Jurkat, Clone E6-1 (cell line): ENCODE data around the gene TRIM44.
"Not testable (repeated sequence)": the region's sequence is repeated elsewhere in the genome, so short reads cannot be mapped to it uniquely, and the experiment has no call there.

Source experiments
- DNase-seq: peaks from one replicate; pipeline ENCODE4 v3.0.0-alpha.2; 2011; ENCODE audit warnings: low read depth, low spot score
- H3K4me3 ChIP-seq: 2 replicates; pipeline ENCODE4 v1.5.1; 2011; ENCODE audit warnings: mild to moderate bottlenecking, low read length, control low read depth, moderate library complexity

TRIM44 gene

GRCh38 chr11:35709376-35709775 is 46.8 kb downstream of the TRIM44 start:
- no peak overlapping the region for H3K4me3 ChIP-seq
- no peak for DNase-seq

- H3K4me3 ChIP-seq, result no peak overlapping the region
- no peak for DNase-seq
Measured at GRCh38 chr11:35711173-35711910, 48.8 kb downstream of the TRIM44 start.

DNA sequence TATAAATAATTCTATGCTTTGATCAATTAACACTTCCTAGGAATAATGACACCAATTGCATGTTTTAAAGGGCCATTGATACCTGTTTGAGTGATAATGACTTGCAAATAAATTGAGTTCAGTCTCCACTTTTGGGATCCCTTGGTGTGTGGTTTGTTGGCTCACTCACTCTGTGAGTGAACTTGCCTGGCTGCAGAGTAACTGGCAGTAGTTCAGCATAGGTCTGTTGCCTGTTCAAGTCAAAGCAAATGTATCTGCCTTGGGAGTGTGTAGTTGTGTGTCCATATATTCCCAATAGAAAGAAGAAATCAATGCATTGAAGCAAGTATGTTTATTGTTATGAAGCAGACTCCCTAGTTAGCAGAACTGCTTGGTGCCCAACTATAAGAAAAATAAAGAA is 49.3 kb downstream of the TRIM44 start:
- no peak overlapping the region for H3K4me3 ChIP-seq
- no peak for DNase-seq

DNA sequence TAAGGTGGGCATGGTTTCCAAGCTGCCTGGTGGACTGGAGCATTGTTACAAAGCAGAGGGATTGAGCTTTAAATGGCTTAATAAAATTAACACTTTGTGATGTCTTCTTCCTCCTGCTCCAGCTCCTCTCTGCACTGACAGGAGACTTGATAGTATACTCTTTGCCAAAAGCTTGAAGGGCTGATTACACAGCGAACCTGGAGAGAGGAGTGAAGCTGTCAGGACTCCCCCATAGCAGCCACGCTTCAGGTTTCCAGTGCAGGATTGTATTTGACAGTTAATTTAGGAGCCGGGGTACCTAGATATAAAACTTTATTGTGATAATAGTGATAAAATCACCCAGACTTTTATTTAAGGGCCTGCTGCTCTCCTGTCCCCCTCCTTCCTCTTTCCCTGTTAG is 50.0 kb downstream of the TRIM44 start:
- no peak for DNase-seq

GRCh38 chr11:35714882-35715627 is 52.5 kb downstream of the TRIM44 start:
- DNase-seq, result no peak
- no peak overlapping the region for H3K4me3 ChIP-seq

More for the DNA sequence above, 50.0 kb downstream of the TRIM44 start:
- no peak overlapping the region for H3K4me3 ChIP-seq

- DNase-seq, H3K4me3 ChIP-seq: not testable (repeated sequence)
Measured at GRCh38 chr11:35715677-35716076, 53.1 kb downstream of the TRIM44 start.

GRCh38 chr11:35717043-35717442 is 54.5 kb downstream of the TRIM44 start:
- H3K4me3 ChIP-seq, result no peak overlapping the region
- DNase-seq, result no peak

GRCh38 chr11:35717520-35717919 is 54.9 kb downstream of the TRIM44 start:
- no peak for DNase-seq

DNA sequence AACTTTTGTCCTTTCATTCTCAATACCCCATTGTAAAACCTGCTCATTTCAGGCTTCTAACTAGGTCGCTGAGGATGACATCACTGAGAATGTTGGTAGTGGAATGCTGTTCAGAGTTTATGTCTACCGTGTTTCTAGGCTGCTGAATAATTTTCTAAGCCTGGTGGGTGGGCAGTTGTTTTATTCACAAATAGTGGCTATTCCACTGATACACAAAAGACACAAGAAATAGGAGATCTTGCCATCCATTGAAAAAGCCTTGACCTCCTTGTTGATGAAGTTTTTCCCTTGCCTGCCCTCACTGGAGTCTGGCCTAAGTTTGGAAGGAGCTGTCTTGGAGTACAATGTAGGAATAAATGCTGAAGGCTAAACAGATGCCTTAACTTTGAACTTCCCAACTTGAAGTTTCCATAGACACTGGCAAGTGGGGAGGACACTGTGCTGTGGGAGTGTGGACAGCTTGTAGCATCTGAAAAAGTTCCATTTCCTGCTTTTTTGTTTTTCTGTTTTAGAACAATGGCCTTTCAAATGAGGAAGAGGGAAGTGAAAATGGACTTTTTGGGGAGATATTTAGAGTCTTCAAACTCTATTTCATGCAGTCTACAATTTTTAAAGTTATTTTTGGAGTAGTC is 59.2 kb downstream of the TRIM44 start:
- no peak for DNase-seq
- H3K4me3 ChIP-seq, result no peak overlapping the region

More at GRCh38 chr11:35717520-35717919, 54.9 kb downstream of the TRIM44 start:
- H3K4me3 ChIP-seq, result no peak overlapping the region

DNA sequence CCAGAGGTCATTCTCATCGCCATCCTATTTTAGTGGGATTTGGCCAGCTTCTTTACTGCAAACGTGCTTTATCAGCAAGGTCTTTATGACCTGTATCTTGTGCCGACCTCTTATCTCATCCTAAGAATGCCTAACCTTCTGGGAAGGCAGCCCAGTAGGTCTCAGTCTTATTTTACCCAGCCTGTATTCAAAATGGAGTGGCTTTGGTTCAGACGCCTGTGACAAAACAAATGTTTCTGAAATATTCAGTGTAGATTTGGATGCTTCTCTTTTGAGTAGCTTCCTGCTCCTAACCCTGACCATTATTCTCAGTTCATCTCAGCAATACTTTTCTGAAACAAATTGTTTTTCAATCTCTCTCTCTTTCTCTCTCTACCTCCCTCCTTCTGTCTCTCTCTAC is 60.1 kb downstream of the TRIM44 start:
- DNase-seq, result no peak
- H3K4me3 ChIP-seq, result no peak overlapping the region

GRCh38 chr11:35723493-35723892 is 60.9 kb downstream of the TRIM44 start:
- no peak for DNase-seq
- no peak overlapping the region for H3K4me3 ChIP-seq

- H3K4me3 ChIP-seq, result no peak overlapping the region
- no peak for DNase-seq
Measured at GRCh38 chr11:35723913-35724312, 61.3 kb downstream of the TRIM44 start.

DNA sequence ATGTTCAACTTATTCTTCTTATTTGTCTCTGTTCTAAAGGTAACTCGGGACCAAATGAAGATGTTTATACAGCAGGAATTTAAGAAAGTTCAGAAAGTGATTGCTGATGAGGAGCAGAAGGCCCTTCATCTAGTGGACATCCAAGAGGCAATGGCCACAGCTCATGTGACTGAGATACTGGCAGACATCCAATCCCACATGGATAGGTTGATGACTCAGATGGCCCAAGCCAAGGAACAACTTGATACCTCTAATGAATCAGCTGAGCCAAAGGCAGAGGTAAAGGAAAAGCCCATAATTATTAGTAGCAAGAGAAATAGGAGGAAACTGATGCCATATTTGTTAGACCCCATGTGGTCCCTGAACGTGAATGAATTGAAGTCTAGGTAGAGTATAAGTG is 63.3 kb downstream of the TRIM44 start:
- no peak overlapping the region for H3K4me3 ChIP-seq
- DNase-seq, result no peak

GRCh38 chr11:35727140-35727539 is 64.6 kb downstream of the TRIM44 start:
- DNase-seq, result no peak
- no peak overlapping the region for H3K4me3 ChIP-seq

GRCh38 chr11:35730254-35730653 is 67.7 kb downstream of the TRIM44 start:
- DNase-seq, result no peak
- no peak overlapping the region for H3K4me3 ChIP-seq

DNA sequence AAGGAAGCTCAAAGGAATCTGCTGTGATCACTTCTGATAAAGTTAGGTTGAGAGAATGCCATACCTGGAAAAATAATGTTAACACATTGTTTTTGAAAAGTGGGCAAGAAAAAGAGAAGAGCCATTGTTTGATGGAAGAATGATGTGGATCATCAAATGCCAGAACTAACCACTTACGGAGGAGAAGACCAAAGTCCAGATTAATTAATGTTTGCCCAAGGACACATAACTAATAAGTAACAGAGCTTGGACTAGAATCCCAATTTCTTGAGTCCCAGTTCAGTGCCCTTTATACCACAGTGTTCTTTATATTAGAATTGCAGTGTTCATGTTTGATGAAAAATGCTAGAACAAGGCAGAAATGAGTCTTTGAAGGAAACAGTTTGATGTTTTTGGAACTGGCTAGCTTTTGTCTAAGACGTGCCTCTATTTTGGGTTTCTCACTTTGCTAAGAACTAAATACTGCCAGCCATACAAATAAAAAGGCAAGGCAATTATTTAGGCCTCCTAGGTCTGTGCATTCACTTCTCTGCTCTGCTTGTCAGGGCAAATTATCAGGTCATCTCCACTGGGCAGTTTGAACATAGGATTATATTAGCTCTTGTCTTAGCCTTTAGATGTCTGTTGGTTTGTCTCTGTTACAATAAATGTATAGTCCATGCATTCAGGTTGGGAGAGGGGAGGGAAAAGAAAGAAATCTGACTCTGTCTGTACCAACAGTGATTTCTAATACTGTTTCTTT is 72.3 kb downstream of the TRIM44 start:
- no peak overlapping the region for H3K4me3 ChIP-seq
- no peak for DNase-seq

GRCh38 chr11:35735411-35735810 is 72.8 kb downstream of the TRIM44 start:
- no peak overlapping the region for H3K4me3 ChIP-seq
- DNase-seq, result no peak

DNA sequence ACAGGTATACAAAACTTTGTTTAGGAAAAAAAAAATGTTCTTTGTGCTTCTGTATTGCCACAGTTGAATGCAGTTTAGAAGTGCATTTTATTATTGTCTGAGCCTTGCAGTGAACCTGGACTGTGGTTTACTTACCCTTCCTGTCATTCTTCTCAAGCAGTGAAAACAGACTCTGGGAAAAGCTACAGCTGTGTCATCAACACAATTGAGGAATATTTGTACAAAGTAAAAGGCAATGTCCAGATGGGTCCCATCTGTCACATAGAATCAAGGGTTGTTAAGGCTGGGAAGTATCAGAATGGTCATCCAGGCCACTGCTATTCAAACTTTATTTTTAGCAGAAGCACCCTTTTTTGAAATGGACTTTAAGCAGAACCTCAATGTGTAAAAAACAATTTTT is 73.3 kb downstream of the TRIM44 start:
- DNase-seq, result no peak
- no peak overlapping the region for H3K4me3 ChIP-seq

GRCh38 chr11:35736952-35737351 is 74.4 kb downstream of the TRIM44 start:
- no peak overlapping the region for H3K4me3 ChIP-seq

More at GRCh38 chr11:35736952-35737351, 74.4 kb downstream of the TRIM44 start:
- DNase-seq, result no peak
